Measurements from ENCODE around the gene ACKR1. TPM values are rescaled to one million over a fixed set of nuclear protein-coding genes. Genes with fewer than 3 reads are reported as not detected.
A peak's percentile ranks its signal among the peaks of the same experiment; 100 is the strongest.

The ACKR1 gene
- total and polyA plus RNA-seq, 2 donors (not counting 1 experiment from before 2014, with no cell fraction given), result not detected

DNA sequence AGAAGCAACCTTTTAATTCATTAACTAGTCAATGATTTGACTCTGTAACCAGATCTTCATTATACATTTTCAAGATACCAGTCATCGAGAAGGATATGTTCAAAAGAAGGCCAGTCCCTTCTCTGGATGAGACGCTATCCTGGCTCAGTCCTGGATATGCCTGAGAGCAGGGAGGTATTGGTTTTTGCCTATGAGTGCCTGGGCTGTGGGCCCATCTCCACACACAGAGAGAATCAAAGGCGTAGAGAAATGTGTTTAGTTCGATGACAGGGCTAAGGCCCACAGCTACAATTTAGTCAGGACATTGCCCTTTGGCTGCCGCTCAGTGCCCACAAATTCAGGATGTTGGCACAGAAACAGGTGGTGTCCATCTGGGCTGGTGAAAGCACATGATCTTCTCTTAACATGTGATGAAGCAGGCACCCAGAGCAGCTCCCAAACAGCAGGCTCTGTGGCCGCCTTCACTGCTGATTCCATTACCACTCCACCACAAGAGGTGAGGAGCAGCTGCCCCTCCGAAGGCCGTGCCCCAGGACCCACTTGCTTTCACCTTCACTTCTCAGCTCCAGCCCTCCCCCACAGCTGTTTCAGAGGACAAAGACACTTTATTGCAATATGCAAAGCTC, 24.7 kb downstream of the ACKR1 start:
- Histone ChIP-seq H2AFZ (ENCODE audit: low read length) (no peak overlapping the region), H3K79me2 (ENCODE audit: control insufficient read depth, insufficient read depth, low read length) (no peaks in the 10 kb centered on the region), H3K9me3 (ENCODE audit: control insufficient read depth, insufficient read depth, low read depth, low read length) (no peaks in the 10 kb centered on the region), H3K27me3 (ENCODE audit: control insufficient read depth, insufficient read depth, low read length) (no peaks in the 10 kb centered on the region), H3K4me2 (ENCODE audit: extremely low read depth, insufficient read depth, low read length) (no peak overlapping the region), H3K27ac (ENCODE audit: insufficient read depth, low read length) (no peak overlapping the region), H3K36me3 (ENCODE audit: control insufficient read depth, insufficient read depth, low read length) (no peaks in the 10 kb centered on the region), H3K4me3 (replicated peaks in 1 of 4; ENCODE audit: control extremely low read depth in 1 of 4, insufficient read depth in 1 of 4, low read depth in 3 of 4, low read length in 4 of 4) (no peak overlapping the region), H3K9ac (ENCODE audit: insufficient read depth, low read length) (no peak overlapping the region), H3K4me1 (ENCODE audit: control insufficient read depth, extremely low read depth, insufficient read depth, low read length) (no peaks in the 10 kb centered on the region), H4K20me1 (ENCODE audit: control insufficient read depth, extremely low read depth, insufficient read depth, low read length) (no peaks in the 10 kb centered on the region)
- DNase-seq (ENCODE audit: low read depth in 2 of 2), result no peak
- no peak for TF ChIP-seq EZH2 (IDR thresholded peaks at IDR 0.05; ENCODE audit: low read length, missing control alignments)
- TF ChIP-seq, protein P1, sequence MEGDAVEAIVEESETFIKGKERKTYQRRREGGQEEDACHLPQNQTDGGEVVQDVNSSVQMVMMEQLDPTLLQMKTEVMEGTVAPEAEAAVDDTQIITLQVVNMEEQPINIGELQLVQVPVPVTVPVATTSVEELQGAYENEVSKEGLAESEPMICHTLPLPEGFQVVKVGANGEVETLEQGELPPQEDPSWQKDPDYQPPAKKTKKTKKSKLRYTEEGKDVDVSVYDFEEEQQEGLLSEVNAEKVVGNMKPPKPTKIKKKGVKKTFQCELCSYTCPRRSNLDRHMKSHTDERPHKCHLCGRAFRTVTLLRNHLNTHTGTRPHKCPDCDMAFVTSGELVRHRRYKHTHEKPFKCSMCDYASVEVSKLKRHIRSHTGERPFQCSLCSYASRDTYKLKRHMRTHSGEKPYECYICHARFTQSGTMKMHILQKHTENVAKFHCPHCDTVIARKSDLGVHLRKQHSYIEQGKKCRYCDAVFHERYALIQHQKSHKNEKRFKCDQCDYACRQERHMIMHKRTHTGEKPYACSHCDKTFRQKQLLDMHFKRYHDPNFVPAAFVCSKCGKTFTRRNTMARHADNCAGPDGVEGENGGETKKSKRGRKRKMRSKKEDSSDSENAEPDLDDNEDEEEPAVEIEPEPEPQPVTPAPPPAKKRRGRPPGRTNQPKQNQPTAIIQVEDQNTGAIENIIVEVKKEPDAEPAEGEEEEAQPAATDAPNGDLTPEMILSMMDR (conservative IDR thresholded peaks at IDR 0.05 in 1 of 2, IDR thresholded peaks at IDR 0.05 in 1 of 2; ENCODE audit: low read depth in 1 of 2, low read length in 2 of 2), result no peak

DNA sequence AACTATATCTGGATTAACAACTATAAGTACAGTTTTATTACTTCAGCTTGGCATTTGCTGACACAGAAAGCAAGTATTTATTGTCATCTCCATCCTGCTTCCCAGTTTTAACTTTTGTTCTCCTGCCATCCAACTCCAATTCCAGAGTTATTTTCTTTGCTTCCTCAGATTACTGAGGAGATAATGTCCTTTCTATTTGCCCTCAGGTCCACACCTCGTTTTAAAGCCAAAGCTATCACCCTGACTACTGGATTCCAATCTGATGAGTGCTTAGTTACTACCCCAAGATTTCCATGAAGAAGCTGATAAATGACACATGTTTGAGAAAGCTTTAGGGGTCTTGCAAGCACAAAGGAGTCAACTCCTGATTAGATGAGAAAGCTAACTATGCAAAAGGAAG, 25.2 kb downstream of the ACKR1 start:
- Histone ChIP-seq H3K4me1 (ENCODE audit: control insufficient read depth, extremely low read depth, insufficient read depth, low read length) (no peaks in the 10 kb centered on the region), H3K4me2 (ENCODE audit: extremely low read depth, insufficient read depth, low read length) (no peak overlapping the region), H3K4me3 (replicated peaks in 1 of 4; ENCODE audit: control extremely low read depth in 1 of 4, insufficient read depth in 1 of 4, low read depth in 3 of 4, low read length in 4 of 4) (no peak overlapping the region), H3K27me3 (ENCODE audit: control insufficient read depth, insufficient read depth, low read length) (no peaks in the 10 kb centered on the region), H3K9me3 (ENCODE audit: control insufficient read depth, insufficient read depth, low read depth, low read length) (no peaks in the 10 kb centered on the region), H4K20me1 (ENCODE audit: control insufficient read depth, extremely low read depth, insufficient read depth, low read length) (no peaks in the 10 kb centered on the region), H3K9ac (ENCODE audit: insufficient read depth, low read length) (no peak overlapping the region), H3K36me3 (ENCODE audit: control insufficient read depth, insufficient read depth, low read length) (no peaks in the 10 kb centered on the region), H2AFZ (ENCODE audit: low read length) (no peak overlapping the region), H3K79me2 (ENCODE audit: control insufficient read depth, insufficient read depth, low read length) (no peaks in the 10 kb centered on the region), H3K27ac (ENCODE audit: insufficient read depth, low read length) (no peak overlapping the region)
- DNase-seq (ENCODE audit: low read depth in 2 of 2), result peak in 1 of 2 donors; percentile 3
- no peak for TF ChIP-seq EZH2 (IDR thresholded peaks at IDR 0.05; ENCODE audit: low read length, missing control alignments)
- TF ChIP-seq, protein P1 (conservative IDR thresholded peaks at IDR 0.05 in 1 of 2, IDR thresholded peaks at IDR 0.05 in 1 of 2; ENCODE audit: low read depth in 1 of 2, low read length in 2 of 2), result no peak

DNA sequence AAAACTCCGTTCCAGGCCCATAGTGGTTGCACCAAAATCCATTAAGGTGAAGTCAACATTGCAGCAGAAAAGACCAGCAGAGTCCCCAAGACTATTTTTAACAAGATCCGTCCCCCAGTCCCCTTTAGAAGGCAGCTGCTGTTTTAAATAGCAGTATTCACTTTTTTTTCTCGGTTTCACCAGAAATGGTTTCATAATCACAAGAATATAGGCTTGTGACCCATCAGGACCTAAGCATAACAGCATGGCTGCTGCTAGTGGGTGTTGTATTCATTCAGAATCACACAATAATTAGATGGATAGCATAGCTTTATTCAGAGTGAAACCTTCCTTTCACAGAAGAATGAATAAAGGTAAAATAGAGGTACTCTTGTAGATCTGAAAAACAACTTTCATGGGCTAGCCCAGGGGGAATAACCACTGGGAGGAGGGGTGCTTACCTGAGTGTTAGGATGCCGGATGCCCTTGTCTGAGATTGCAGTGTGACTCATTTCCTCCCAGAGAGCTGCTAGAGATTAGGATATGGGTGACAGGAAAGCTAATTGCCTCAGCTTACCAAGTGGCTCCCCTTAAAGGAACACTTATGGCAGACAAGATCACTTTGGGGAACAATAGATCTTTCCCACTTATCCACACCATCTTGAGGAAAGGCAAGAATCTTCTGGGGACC, 35.0 kb downstream of the ACKR1 start:
- Histone ChIP-seq H2AFZ (ENCODE audit: low read length) (no peak overlapping the region), H4K20me1 (ENCODE audit: control insufficient read depth, extremely low read depth, insufficient read depth, low read length) (no peaks in the 10 kb centered on the region), H3K4me3 (replicated peaks in 1 of 4; ENCODE audit: control extremely low read depth in 1 of 4, insufficient read depth in 1 of 4, low read depth in 3 of 4, low read length in 4 of 4) (no peak overlapping the region), H3K27me3 (ENCODE audit: control insufficient read depth, insufficient read depth, low read length) (no peaks in the 10 kb centered on the region), H3K9ac (ENCODE audit: insufficient read depth, low read length) (no peak overlapping the region), H3K4me1 (ENCODE audit: control insufficient read depth, extremely low read depth, insufficient read depth, low read length) (no peaks in the 10 kb centered on the region), H3K79me2 (ENCODE audit: control insufficient read depth, insufficient read depth, low read length) (no peaks in the 10 kb centered on the region), H3K4me2 (ENCODE audit: extremely low read depth, insufficient read depth, low read length) (no peak overlapping the region), H3K36me3 (ENCODE audit: control insufficient read depth, insufficient read depth, low read length) (no peaks in the 10 kb centered on the region), H3K27ac (ENCODE audit: insufficient read depth, low read length) (no peak overlapping the region), H3K9me3 (ENCODE audit: control insufficient read depth, insufficient read depth, low read depth, low read length) (no peaks in the 10 kb centered on the region)
- DNase-seq (ENCODE audit: low read depth in 2 of 2), result no peak
- no peak for TF ChIP-seq EZH2 (IDR thresholded peaks at IDR 0.05; ENCODE audit: low read length, missing control alignments)
- TF ChIP-seq, protein P1 (conservative IDR thresholded peaks at IDR 0.05 in 1 of 2, IDR thresholded peaks at IDR 0.05 in 1 of 2; ENCODE audit: low read depth in 1 of 2, low read length in 2 of 2), result no peak

Measured in fibroblast of lung (primary cell).